Mesendoderm (in vitro differentiated cells): ENCODE measurements around the gene POLRMT.
"Not testable (repeated sequence)": the region's sequence is repeated elsewhere in the genome, so short reads cannot be mapped to it uniquely, and the experiment has no call there.

Experiments used
- DNase-seq: peaks from one replicate; pipeline ENCODE4 v3.0.0; 2013
- H2AK5ac ChIP-seq: 2 replicates; pipeline ENCODE4 v1.6.1; 2013; ENCODE audit warnings: low read length, inconsistent platforms
- H2BK120ac ChIP-seq: 2 replicates; pipeline ENCODE4 v1.6.1; 2013; ENCODE audit warnings: low read depth, mild to moderate bottlenecking, low read length, moderate library complexity, mixed read lengths
- H2BK15ac ChIP-seq: replicated peaks from 2 replicates; pipeline ENCODE4 v1.6.1; 2013; ENCODE audit warnings: low read depth, mild to moderate bottlenecking, moderate library complexity
- H2BK5ac ChIP-seq: 2 replicates; pipeline ENCODE4 v1.6.1; 2013; ENCODE audit warnings: low read length, inconsistent platforms
- H3K18ac ChIP-seq: 2 replicates; pipeline ENCODE4 v1.6.1; 2013; ENCODE audit warnings: mild to moderate bottlenecking, low read length, mixed read lengths
- H3K23ac ChIP-seq: one replicate; pipeline ENCODE4 v1.6.1; 2013; ENCODE audit warnings: low read length
- H3K27ac ChIP-seq: 2 replicates; pipeline ENCODE4 v1.5.1; 2013; ENCODE audit warnings: low read depth, mild to moderate bottlenecking, inconsistent platforms, low read length, moderate library complexity
- H3K27me3 ChIP-seq: 2 replicates; pipeline ENCODE4 v1.6.1; 2013; ENCODE audit warnings: low read length, control low read depth, mild to moderate bottlenecking, inconsistent platforms; ENCODE audit not compliant: insufficient read depth, poor library complexity
- H3K36me3 ChIP-seq: 2 replicates; pipeline ENCODE4 v1.6.1; 2013; ENCODE audit warnings: low read length, inconsistent platforms; ENCODE audit not compliant: control insufficient read depth, insufficient read depth
- H3K4ac ChIP-seq: one replicate; pipeline ENCODE4 v1.6.1; 2013; ENCODE audit warnings: low read depth, mild to moderate bottlenecking, low read length, moderate library complexity
- H3K4me1 ChIP-seq: 2 replicates; pipeline ENCODE4 v1.6.1; 2013; ENCODE audit warnings: low read depth, low read length, inconsistent platforms; ENCODE audit not compliant: control insufficient read depth
- H3K4me2 ChIP-seq: 2 replicates; pipeline ENCODE4 v1.6.1; 2013; ENCODE audit warnings: low read length
- H3K4me3 ChIP-seq: 2 replicates; pipeline ENCODE4 v1.5.1; 2013; ENCODE audit warnings: mild to moderate bottlenecking, low read length
- H3K56ac ChIP-seq: one replicate; pipeline ENCODE4 v1.6.1; 2013; ENCODE audit warnings: low read length
- H3K79me1 ChIP-seq: 2 replicates; pipeline ENCODE4 v1.6.1; 2013; ENCODE audit warnings: low read length, inconsistent platforms
- H3K79me2 ChIP-seq: 2 replicates; pipeline ENCODE4 v1.6.1; 2013; ENCODE audit warnings: mild to moderate bottlenecking, low read length; ENCODE audit not compliant: control insufficient read depth, insufficient read depth
- H3K9ac ChIP-seq: 2 replicates; pipeline ENCODE4 v1.6.1; 2013; ENCODE audit warnings: low read length, inconsistent platforms
- H4K5ac ChIP-seq: one replicate; pipeline ENCODE4 v1.6.1; 2013; ENCODE audit warnings: low read length
- H4K8ac ChIP-seq: one replicate; pipeline ENCODE4 v1.6.1; 2013; ENCODE audit warnings: low read depth, mild to moderate bottlenecking, control low read depth, low read length, moderate library complexity
- WGBS: extraction: QIAGEN DNeasy Blood & Tissue Kit; methylation state at CpG from one replicate; pipeline ENCODE4 v1.1.7; 2013; ENCODE audit warnings: low lambda C conversion rate, missing lambda C conversion rate; ENCODE audit not compliant: insufficient coverage; ENCODE audit errors: extremely low coverage; 5-methylcytosine and 5-hydroxymethylcytosine counted together

The POLRMT gene

DNA sequence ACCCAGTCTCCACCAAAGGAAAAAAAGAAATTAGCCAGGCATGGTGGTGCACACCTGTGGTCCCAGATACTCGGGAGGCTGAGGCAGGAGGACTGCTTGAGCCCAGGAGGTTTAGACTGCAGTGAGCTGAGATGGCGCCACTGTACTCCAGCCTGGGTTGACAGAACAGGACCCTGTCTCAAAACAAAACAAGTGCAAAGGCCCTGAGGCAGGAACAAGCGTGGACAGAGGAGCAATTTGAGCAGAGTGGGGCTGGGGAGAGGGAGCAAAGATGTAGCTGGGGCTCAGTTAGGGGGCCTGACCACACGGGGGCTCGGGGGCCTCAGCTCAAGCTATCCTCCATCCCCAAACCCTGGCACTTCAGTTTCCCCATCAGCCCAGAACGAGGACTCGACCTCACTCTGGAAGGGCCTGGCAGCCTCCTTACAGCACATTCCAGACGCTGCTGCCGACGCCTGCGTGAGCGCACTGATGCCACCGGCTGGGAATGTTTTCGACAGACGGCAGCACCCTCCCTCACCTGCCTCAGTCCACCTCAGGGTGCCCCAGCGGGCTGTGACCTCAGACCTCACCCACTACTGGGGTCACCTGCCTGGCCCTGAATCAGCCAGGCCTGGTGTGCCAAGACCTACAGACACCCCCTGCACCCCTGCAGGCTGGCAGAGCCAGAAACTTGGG, 1.8 kb upstream of the POLRMT start:
- no peak overlapping the region for H2AK5ac ChIP-seq
- no peak overlapping the region for H3K4me2 ChIP-seq
- no peak overlapping the region for H3K56ac ChIP-seq
- H3K79me2 ChIP-seq, result peaks cover 7% of the 10 kb centered on the region
- peak; percentile 48 for DNase-seq
- WGBS, result no CpG with 5 or more reads among the region's 16 CpGs
- no peak overlapping the region for H3K9ac ChIP-seq
- H3K23ac ChIP-seq, result no peak overlapping the region
- no peak overlapping the region for H3K18ac ChIP-seq
- no peaks in the 10 kb centered on the region for H3K36me3 ChIP-seq
- H3K4me3 ChIP-seq, result no peak overlapping the region
- H4K8ac ChIP-seq, result no peak overlapping the region
- no peak overlapping the region for H2BK5ac ChIP-seq
- H4K5ac ChIP-seq, result no peak overlapping the region
- peaks cover 4% of the 10 kb centered on the region for H3K79me1 ChIP-seq
- no peak overlapping the region for H2BK120ac ChIP-seq
- H2BK15ac ChIP-seq, result no peak overlapping the region
- H3K27me3 ChIP-seq, result no peaks in the 10 kb centered on the region
- H3K4me1 ChIP-seq, result peaks cover 3% of the 10 kb centered on the region
- H3K4ac ChIP-seq, result no peak overlapping the region
- no peak overlapping the region for H3K27ac ChIP-seq

DNA sequence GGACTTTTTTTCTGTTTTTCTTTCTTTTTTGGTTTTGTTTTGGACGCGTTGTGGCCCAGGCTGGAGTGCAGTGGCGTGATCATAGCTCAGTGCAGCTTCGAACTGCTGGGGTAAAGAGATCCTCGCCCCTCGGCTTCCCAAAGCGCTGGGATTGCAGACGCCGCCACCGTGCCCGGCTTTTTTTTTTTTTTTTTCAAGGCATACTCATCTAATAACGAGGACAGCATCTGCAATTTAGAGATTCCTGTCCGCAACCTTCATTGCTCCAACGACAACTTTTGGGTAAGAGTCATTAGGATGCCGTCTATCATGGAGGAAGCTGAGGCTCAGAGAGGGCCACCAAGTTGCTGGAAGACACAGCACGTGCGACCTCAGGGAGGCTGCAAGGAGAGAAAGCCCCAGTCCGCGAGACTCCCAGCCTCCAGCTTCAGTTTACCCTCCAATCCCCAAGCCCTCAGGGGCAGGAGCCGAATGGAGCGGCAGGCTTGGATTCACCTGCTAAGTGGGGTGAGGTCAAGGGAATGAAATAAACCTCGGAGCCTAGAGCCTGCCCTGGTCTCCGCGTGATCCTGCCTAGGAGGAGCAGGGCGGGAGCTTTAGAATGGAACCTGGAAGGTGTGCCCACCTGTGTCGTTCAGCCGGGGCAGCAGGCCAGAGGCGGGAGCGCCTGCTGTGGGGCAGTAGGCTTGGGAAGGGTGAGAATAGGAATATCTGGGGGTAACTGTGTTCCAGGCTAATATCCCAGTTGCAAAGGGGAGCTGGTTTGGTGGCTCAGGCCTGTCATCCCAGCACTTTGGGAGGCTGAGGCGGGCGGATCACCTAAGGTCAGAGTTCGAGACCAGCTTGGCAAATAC, 676 bp upstream of the POLRMT start:
- peak; percentile 34 for DNase-seq

DNA sequence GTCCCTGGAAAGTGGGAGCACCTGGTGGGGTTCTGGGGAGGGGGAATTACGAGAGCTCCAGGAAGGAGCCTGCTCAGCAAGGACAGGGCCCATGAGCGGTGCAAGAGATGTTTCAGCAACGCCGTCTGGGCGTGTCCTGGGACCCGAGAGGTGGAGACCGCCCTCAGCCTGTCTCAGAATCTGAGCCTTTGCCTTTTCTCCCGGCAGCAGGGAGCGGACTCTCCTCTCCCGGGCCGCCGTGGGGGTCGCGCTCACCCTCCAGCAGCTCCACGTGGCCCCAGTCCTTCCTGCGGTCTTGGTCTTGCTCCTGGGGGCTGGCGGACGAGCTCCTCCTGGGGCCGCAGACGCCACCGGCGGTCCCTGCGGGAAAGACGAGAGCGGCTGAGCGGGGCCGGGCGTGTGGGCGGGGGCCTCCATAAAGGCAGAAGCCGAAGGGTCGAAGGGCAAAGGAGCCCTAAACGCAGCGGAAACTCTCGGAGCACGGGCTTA, 714 bp downstream of the POLRMT start:
- no peaks in the 10 kb centered on the region for H3K36me3 ChIP-seq
- H3K4me1 ChIP-seq, result peaks cover 3% of the 10 kb centered on the region
- no peaks in the 10 kb centered on the region for H3K27me3 ChIP-seq
- no peak overlapping the region for H3K27ac ChIP-seq
- DNase-seq, result peak; percentile 82
- H3K4me2 ChIP-seq, result peak overlapping the region; percentile 87
- peak overlapping the region; percentile 78 for H3K18ac ChIP-seq
- H4K8ac ChIP-seq, result no peak overlapping the region
- peaks cover 4% of the 10 kb centered on the region for H3K79me1 ChIP-seq
- peak overlapping the region; percentile 97 for H3K9ac ChIP-seq
- peak overlapping the region; percentile 99 for H3K4me3 ChIP-seq
- H3K79me2 ChIP-seq, result peaks cover 7% of the 10 kb centered on the region
- H4K5ac ChIP-seq, result no peak overlapping the region
- no peak overlapping the region for H2BK5ac ChIP-seq
- peak overlapping the region; percentile 70 for H3K4ac ChIP-seq
- H2AK5ac ChIP-seq, result no peak overlapping the region
- no peak overlapping the region for H2BK120ac ChIP-seq
- H2BK15ac ChIP-seq, result no peak overlapping the region
- peak overlapping the region; percentile 99 for H3K56ac ChIP-seq
- no CpG with 5 or more reads among the region's 35 CpGs for WGBS
- H3K23ac ChIP-seq, result no peak overlapping the region

More for the DNA sequence above, 676 bp upstream of the POLRMT start:
- no peak overlapping the region for H2BK5ac ChIP-seq
- H3K27me3 ChIP-seq, result no peaks in the 10 kb centered on the region
- H3K79me2 ChIP-seq, result peaks cover 7% of the 10 kb centered on the region
- H3K27ac ChIP-seq, result no peak overlapping the region
- no peak overlapping the region for H3K4ac ChIP-seq
- H3K36me3 ChIP-seq, result no peaks in the 10 kb centered on the region
- no peak overlapping the region for H4K8ac ChIP-seq
- H2BK120ac ChIP-seq, result no peak overlapping the region
- H3K56ac ChIP-seq, result peak overlapping the region; percentile 92
- no peak overlapping the region for H3K23ac ChIP-seq
- WGBS, result no CpG with 5 or more reads among the region's 32 CpGs
- peaks cover 3% of the 10 kb centered on the region for H3K4me1 ChIP-seq
- H4K5ac ChIP-seq, result no peak overlapping the region
- H3K4me3 ChIP-seq, result peak overlapping the region; percentile 82
- H3K79me1 ChIP-seq, result peaks cover 4% of the 10 kb centered on the region
- H2AK5ac ChIP-seq, result no peak overlapping the region
- no peak overlapping the region for H3K18ac ChIP-seq
- H3K4me2 ChIP-seq, result peak overlapping the region; percentile 96
- peak overlapping the region; percentile 93 for H3K9ac ChIP-seq
- H2BK15ac ChIP-seq, result no peak overlapping the region

DNA sequence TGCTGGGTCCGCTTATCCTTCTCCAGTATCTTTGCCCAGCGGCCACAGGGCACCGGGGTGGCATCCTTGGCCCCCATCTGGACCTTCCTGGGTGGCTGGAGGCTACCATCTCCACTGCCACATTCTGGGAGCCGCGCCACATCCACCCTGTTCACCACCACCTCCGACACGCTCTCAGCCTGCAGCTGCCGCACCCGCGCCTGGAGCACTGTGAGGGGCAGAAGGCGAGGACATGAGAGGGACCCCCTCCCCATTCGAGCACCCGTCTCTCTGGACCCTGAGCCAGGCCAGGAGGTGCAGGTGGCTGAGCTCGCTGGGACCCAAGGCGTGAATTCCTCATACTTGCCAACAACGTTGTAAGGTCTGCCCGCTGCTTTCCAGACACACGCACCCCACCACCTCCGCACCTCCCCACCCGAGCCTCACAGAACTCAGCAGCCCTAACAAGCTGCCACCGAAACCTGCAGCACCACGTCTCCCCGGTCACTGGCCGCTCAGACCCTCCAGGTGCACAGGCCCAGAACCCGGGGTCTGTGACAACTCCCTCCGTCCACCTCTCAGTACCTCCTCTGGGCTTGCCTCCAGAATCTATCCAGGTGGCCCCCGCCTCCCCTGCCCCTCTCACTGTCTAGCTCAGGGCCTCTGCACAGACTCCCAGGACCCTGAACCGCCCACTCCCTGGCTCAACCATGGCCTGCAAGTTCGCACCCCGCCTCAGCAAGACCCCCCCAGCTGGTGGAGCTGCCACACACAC, 3.2 kb downstream of the POLRMT start:
- no CpG with 5 or more reads among the region's 30 CpGs for WGBS
- Histone ChIP-seq H3K27me3 (no peaks in the 10 kb centered on the region), H4K5ac (no peak overlapping the region), H2BK5ac (no peak overlapping the region), H3K18ac (no peak overlapping the region), H3K56ac (no peak overlapping the region), H3K4me2 (no peak overlapping the region), H3K4me3 (no peak overlapping the region), H2BK15ac (no peak overlapping the region), H3K36me3 (no peaks in the 10 kb centered on the region), H2AK5ac (no peak overlapping the region), H3K27ac (no peak overlapping the region), H4K8ac (no peak overlapping the region), H3K79me2 (peaks cover 7% of the 10 kb centered on the region), H2BK120ac (no peak overlapping the region), H3K9ac (no peak overlapping the region), H3K79me1 (peaks cover 4% of the 10 kb centered on the region), H3K23ac (no peak overlapping the region), H3K4me1 (peaks cover 3% of the 10 kb centered on the region), H3K4ac (no peak overlapping the region)
- no peak for DNase-seq

DNA sequence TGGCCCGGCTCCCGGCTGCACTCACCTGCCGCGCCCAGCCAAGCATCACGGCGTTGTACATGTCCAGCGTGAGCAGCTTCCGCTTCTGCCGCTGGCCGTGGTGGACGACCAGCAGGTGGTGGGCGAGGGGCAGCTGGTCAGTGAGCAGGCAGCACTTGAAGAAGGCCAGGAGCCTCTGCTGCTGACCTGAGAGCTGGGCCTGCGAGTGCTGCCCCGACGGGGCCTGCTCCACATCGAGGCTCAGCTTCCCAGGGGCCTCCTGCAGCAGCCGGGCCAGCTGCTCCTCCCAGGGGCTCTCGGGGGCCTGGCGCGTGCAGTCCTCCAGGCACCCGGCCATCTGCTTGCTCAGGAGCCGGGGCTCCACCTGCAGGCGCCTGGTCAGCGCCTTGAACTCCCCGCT, 3.8 kb downstream of the POLRMT start:
- not testable (repeated sequence) for H3K79me1 ChIP-seq, DNase-seq, H3K36me3 ChIP-seq, H3K23ac ChIP-seq, H4K8ac ChIP-seq, H3K4me3 ChIP-seq, H2AK5ac ChIP-seq, H4K5ac ChIP-seq, H3K4me2 ChIP-seq, H3K27ac ChIP-seq, H3K56ac ChIP-seq, H3K27me3 ChIP-seq, H2BK15ac ChIP-seq, H2BK120ac ChIP-seq, H2BK5ac ChIP-seq, H3K4ac ChIP-seq, H3K18ac ChIP-seq, H3K4me1 ChIP-seq, H3K9ac ChIP-seq, H3K79me2 ChIP-seq
- no CpG with 5 or more reads among the region's 25 CpGs for WGBS
